ENCODE measurements around the gene TNFAIP3. TPM values are rescaled to one million over a fixed set of nuclear protein-coding genes. Genes with fewer than 3 reads are reported as not detected.

Gene TNFAIP3
- total and polyA plus RNA-seq, 2 of the 8 experiments (the other 6 are each of a cell fraction or from before 2014, with no cell fraction given) = 1.6 to 2.0 TPM

DNA sequence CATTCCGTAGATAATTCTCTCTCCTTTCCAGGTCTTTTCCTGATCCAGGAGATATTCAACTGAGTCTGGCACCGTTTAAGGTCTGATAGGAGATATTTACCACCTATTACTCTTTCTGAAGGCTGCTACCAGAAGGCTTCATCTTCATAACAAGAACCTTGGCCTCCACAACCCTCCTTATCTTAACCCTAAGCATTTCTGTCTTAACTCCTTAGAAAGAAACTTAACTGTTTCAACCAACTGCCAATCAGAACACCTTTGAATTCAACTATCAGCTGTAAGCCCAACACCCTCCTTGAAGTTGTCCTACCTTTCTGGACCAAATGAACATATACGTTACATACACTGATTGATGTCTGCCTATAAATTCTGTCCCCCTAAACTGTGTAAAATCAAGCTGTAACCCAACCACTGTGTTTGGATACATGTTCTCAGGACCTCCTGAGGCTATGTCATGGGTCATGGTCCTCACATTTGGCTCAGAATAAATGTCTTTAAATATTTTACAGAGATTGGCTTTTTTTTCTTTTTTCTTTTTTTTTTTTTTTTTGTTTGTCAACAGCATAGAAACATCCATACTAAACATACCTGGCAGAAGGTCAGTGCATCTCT is 6.6 kb upstream of the TNFAIP3 start:
- no peak for TF ChIP-seq YY1 (IDR thresholded peaks at IDR 0.05; ENCODE audit: low read depth, low read length)
- TF ChIP-seq TBP (IDR thresholded peaks at IDR 0.05; ENCODE audit: low read depth, low read length) = no peak
- TF ChIP-seq NRF1 (IDR thresholded peaks at IDR 0.05; ENCODE audit: low read depth, low read length) = no peak
- TF ChIP-seq RFX5 (IDR thresholded peaks at IDR 0.05; ENCODE audit: borderline replicate concordance, low read depth, low read length) = no peak
- TF ChIP-seq, protein P1, sequence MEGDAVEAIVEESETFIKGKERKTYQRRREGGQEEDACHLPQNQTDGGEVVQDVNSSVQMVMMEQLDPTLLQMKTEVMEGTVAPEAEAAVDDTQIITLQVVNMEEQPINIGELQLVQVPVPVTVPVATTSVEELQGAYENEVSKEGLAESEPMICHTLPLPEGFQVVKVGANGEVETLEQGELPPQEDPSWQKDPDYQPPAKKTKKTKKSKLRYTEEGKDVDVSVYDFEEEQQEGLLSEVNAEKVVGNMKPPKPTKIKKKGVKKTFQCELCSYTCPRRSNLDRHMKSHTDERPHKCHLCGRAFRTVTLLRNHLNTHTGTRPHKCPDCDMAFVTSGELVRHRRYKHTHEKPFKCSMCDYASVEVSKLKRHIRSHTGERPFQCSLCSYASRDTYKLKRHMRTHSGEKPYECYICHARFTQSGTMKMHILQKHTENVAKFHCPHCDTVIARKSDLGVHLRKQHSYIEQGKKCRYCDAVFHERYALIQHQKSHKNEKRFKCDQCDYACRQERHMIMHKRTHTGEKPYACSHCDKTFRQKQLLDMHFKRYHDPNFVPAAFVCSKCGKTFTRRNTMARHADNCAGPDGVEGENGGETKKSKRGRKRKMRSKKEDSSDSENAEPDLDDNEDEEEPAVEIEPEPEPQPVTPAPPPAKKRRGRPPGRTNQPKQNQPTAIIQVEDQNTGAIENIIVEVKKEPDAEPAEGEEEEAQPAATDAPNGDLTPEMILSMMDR (IDR thresholded peaks at IDR 0.05; ENCODE audit: control extremely low read depth in 1 of 3, insufficient read depth in 1 of 3, low read depth in 1 of 3, low read length in 3 of 3) = no peak
- no peak for TF ChIP-seq SRF (IDR thresholded peaks at IDR 0.05; ENCODE audit: low read depth, low read length)
- no peak for TF ChIP-seq JUND (IDR thresholded peaks at IDR 0.05; ENCODE audit: low read length)
- TF ChIP-seq TAF1 (IDR thresholded peaks at IDR 0.05; ENCODE audit: low read depth, low read length) = no peak
- no peak for TF ChIP-seq GABPA (IDR thresholded peaks at IDR 0.05; ENCODE audit: borderline replicate concordance, insufficient read depth, low read length)
- no peak for TF ChIP-seq BCL11A (IDR thresholded peaks at IDR 0.05; ENCODE audit: low read depth in 2 of 2, low read length in 2 of 2)

More for the DNA sequence above, 6.6 kb upstream of the TNFAIP3 start:
- peaks cover 0 to 9% (median 8%) of the 10 kb centered on the region in 4 experiments; a peak in 4 of 7 replicates for H3K4me1 ChIP-seq (replicated peaks in 1 of 4; ENCODE audit: control insufficient read depth in 3 of 4, insufficient read depth in 4 of 4, low read length in 3 of 4)
- no peak overlapping the region for H2BK15ac ChIP-seq (ENCODE audit: low read length)
- H4K20me1 ChIP-seq (replicated peaks in 1 of 2; ENCODE audit: control insufficient read depth in 1 of 2, insufficient read depth in 2 of 2, low read length in 2 of 2) = no peaks in the 10 kb centered on the region
- no peak for DNase-seq (ENCODE audit: low read depth in 1 of 2, low spot score in 2 of 2)
- no peak overlapping the region for H3K14ac ChIP-seq (ENCODE audit: insufficient read length)
- H2BK5ac ChIP-seq (ENCODE audit: low read depth, low read length) = no peak overlapping the region
- no peak overlapping the region for H3K27ac ChIP-seq (ENCODE audit: low read depth, low read length)
- no peak overlapping the region for H3K18ac ChIP-seq (ENCODE audit: extremely low read depth, low read length)
- WGBS, 2 experiments (ENCODE audit: extremely low coverage in 1 of 2, insufficient coverage in 1 of 2, insufficient read length in 1 of 2, insufficient replicate concordance in 2 of 2, low coverage in 1 of 2, low lambda C conversion rate in 2 of 2, missing lambda C conversion rate in 1 of 2) = 83% methylated on average over 3 of the region's 3 CpGs; no CpG with 5 or more reads in 1 of the 2 experiments
- no peak overlapping the region for H3K4me3 ChIP-seq (ENCODE audit: extremely low read depth in 1 of 4, insufficient read depth in 2 of 4, low read depth in 3 of 4, low read length in 4 of 4)
- no peak overlapping the region for H4K5ac ChIP-seq (ENCODE audit: insufficient read length, low read depth, low read length)
- no peak overlapping the region for H3K4ac ChIP-seq (replicated peaks; ENCODE audit: insufficient read length, low read depth, low read length)
- H2BK12ac ChIP-seq (ENCODE audit: low read depth, low read length) = no peak overlapping the region
- CTCF ChIA-PET (ENCODE audit: partially characterized antibody) = no interaction called here
- no peaks in the 10 kb centered on the region for H3K79me2 ChIP-seq (ENCODE audit: control insufficient read depth in 1 of 2, insufficient read depth in 2 of 2, low read length in 2 of 2)
- H4K91ac ChIP-seq (replicated peaks; ENCODE audit: insufficient read length, low read length) = no peak overlapping the region
- FAIRE-seq = no peak
- no peak overlapping the region for H3K23ac ChIP-seq (ENCODE audit: insufficient read length)
- no peak overlapping the region for H3K9ac ChIP-seq (replicated peaks in 1 of 4; ENCODE audit: extremely low read depth in 1 of 4, low read depth in 3 of 4, low read length in 3 of 4)
- 0 out of 2 replicates have a peak overlapping the region, but pooled peaks have one; percentile 9 for H2BK20ac ChIP-seq (ENCODE audit: low read length)
- H3K9me3 ChIP-seq (ENCODE audit: insufficient read depth in 2 of 2, low read depth in 1 of 2, low read length in 1 of 2) = no peaks in the 10 kb centered on the region
- H3K4me2 ChIP-seq (ENCODE audit: insufficient read depth in 1 of 2, low read depth in 2 of 2, low read length in 2 of 2) = no peak overlapping the region; a peak in 1 of 4 replicates
- H4K8ac ChIP-seq (ENCODE audit: extremely low read depth, insufficient read depth, low read length) = no peak overlapping the region
- H3K36me3 ChIP-seq (ENCODE audit: control insufficient read depth in 2 of 4, insufficient read depth in 4 of 4, low read length in 3 of 4) = no peaks in the 10 kb centered on the region
- no peaks in the 10 kb centered on the region; a peak in 1 of 7 replicates for H3K27me3 ChIP-seq (replicated peaks in 1 of 4; ENCODE audit: control insufficient read depth in 3 of 4, extremely low read depth in 1 of 4, insufficient read depth in 3 of 4, low read length in 3 of 4)
- H2AFZ ChIP-seq (ENCODE audit: low read length) = no peak overlapping the region
- no peaks in the 10 kb centered on the region for H3K23me2 ChIP-seq (ENCODE audit: low read depth, low read length)
- H2BK120ac ChIP-seq (replicated peaks; ENCODE audit: low read depth, low read length) = no peak overlapping the region
- H3K56ac ChIP-seq (replicated peaks; ENCODE audit: insufficient read length, low read depth, low read length) = no peak overlapping the region
- POLR2A ChIA-PET (ENCODE audit: partially characterized antibody) = no interaction called here
- no peak overlapping the region for H2AK5ac ChIP-seq (ENCODE audit: low read depth, low read length)
- H3K79me1 ChIP-seq (ENCODE audit: low read depth, low read length) = no peaks in the 10 kb centered on the region
